Measurements from ENCODE around the gene CLBA1. TPM values are rescaled to one million over a fixed set of nuclear protein-coding genes. Genes with fewer than 3 reads are reported as not detected.

Gene CLBA1
- total RNA-seq, 1 experiment from 2014 or later: 14.8 TPM

- Histone ChIP-seq H2AFZ (ENCODE audit: low read depth, low read length, poor library complexity, severe bottlenecking) (no peak overlapping the region), H3K79me2 (ENCODE audit: insufficient read depth, low read length) (no peaks in the 10 kb centered on the region), H3K9me3 (ENCODE audit: control insufficient read depth in 1 of 2, insufficient read depth in 1 of 2, low read depth in 1 of 2, low read length in 2 of 2) (no peaks in the 10 kb centered on the region), H3K36me3 (ENCODE audit: control insufficient read depth in 1 of 2, insufficient read depth in 2 of 2, low read length in 2 of 2) (no peaks in the 10 kb centered on the region), H3K27ac (ENCODE audit: low read depth, low read length) (no peak overlapping the region), H3K9ac (ENCODE audit: low read length) (no peak overlapping the region), H3K4me1 (ENCODE audit: control insufficient read depth in 1 of 2, insufficient read depth in 2 of 2, low read length in 2 of 2) (peaks cover 0 to 7% of the 10 kb centered on the region in 2 experiments; a peak in 1 of 4 replicates), H3K9me2 (ENCODE audit: insufficient read depth) (no peaks in the 10 kb centered on the region), H3K4me3 (replicated peaks in 1 of 2; ENCODE audit: low read depth in 1 of 2, low read length in 2 of 2) (no peak overlapping the region), H3K4me2 (ENCODE audit: low read length) (no peak overlapping the region), H4K20me1 (ENCODE audit: insufficient read depth) (no peaks in the 10 kb centered on the region), H3K27me3 (ENCODE audit: insufficient read depth, low read length) (no peaks in the 10 kb centered on the region)
- POLR2A ChIA-PET: no interaction called here
- intact Hi-C loops (cut with micrococcal nuclease): no loop called here
- ATAC-seq (no peak), DNase-seq (ENCODE audit: low read depth, low spot score) (no peak)
- RAD21 ChIA-PET (ENCODE audit: low non-redundant PET in 1 of 2, low total read pairs in 2 of 2, uncharacterized antibody in 2 of 2, unreplicated experiment in 2 of 2): interaction anchor here in 1 of 2 experiments (0.5 kb wide), 1 partner anchor 253 kb away, joined by 4 read pairs; no protein-coding TSS in a partner anchor
- no TSS peak for BruUV-seq (replicated peaks)
- TF ChIP-seq FOSL1 (IDR thresholded peaks at IDR 0.05; ENCODE audit: low read depth) (no peak), POLR2AphosphoS5 (IDR thresholded peaks at IDR 0.05; ENCODE audit: low read depth, low read length) (0 out of 2 replicates have a peak, but pooled peaks have one; percentile 21)
- CTCF ChIA-PET: interaction anchor here (1.0 kb wide), 1 partner anchor 110 kb away, joined by 3 read pairs; no protein-coding TSS in a partner anchor
Observed at GRCh38 chr14:104935955-104936354, 49.6 kb upstream of the CLBA1 start.

DNA sequence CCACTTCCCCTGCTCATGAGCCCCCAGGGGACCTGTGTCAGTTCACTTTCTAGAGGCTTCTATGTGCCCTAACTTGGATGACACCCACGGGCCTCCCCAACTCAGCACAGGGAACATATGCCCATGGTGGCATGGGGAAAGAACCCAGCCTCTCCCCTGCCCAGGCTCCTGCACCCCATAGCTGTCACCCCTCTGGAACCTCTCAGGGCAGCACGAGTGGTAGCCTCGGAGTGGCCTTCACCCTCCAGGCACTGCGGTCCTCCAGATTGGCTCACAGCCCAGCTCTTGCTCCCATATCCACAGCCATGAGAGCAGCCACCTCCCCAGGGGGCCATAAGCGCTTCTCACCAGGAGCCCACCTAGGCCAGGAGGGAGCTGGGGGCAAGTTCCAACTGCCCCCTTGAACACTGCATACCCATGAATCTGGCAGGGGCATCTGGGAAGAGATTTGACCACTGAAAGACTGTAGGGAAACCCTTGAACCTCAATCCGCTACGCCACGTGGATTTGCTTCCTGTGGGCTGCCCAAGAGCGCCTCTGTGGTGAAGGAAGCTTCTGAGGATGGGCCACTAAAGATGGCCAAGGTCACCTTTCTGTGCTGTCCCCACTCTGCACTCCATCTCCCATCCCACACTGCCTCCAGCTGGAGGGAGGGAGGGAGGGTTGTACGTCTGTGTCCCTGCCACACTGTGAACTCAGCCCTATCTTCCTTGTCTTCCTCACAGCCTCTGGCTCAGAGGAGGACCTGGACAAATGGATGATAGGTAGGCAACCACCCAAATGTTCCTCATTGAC is 49.0 kb upstream of the CLBA1 start:
- CTCF ChIA-PET: interaction anchor here (0.9 to 1.0 kb wide), 2 partner anchors 37 to 110 kb away, joined by 3 read pairs; no protein-coding TSS in a partner anchor
- DNase-seq (ENCODE audit: low read depth, low spot score): no peak

More for the DNA sequence above, 49.0 kb upstream of the CLBA1 start:
- BruUV-seq (replicated peaks): no TSS peak
- Histone ChIP-seq H3K27ac (ENCODE audit: low read depth, low read length) (no peak overlapping the region), H3K36me3 (ENCODE audit: control insufficient read depth in 1 of 2, insufficient read depth in 2 of 2, low read length in 2 of 2) (no peaks in the 10 kb centered on the region), H3K4me3 (replicated peaks in 1 of 2; ENCODE audit: low read depth in 1 of 2, low read length in 2 of 2) (no peak overlapping the region), H3K4me1 (ENCODE audit: control insufficient read depth in 1 of 2, insufficient read depth in 2 of 2, low read length in 2 of 2) (peaks cover 0 to 7% of the 10 kb centered on the region in 2 experiments; a peak in 1 of 4 replicates), H3K27me3 (ENCODE audit: insufficient read depth, low read length) (no peaks in the 10 kb centered on the region), H3K9me2 (ENCODE audit: insufficient read depth) (no peaks in the 10 kb centered on the region), H3K9ac (ENCODE audit: low read length) (no peak overlapping the region), H3K79me2 (ENCODE audit: insufficient read depth, low read length) (no peaks in the 10 kb centered on the region), H3K9me3 (ENCODE audit: control insufficient read depth in 1 of 2, insufficient read depth in 1 of 2, low read depth in 1 of 2, low read length in 2 of 2) (no peaks in the 10 kb centered on the region), H3K4me2 (ENCODE audit: low read length) (no peak overlapping the region), H4K20me1 (ENCODE audit: insufficient read depth) (no peaks in the 10 kb centered on the region), H2AFZ (ENCODE audit: low read depth, low read length, poor library complexity, severe bottlenecking) (no peak overlapping the region)
- ATAC-seq: no peak
- POLR2A ChIA-PET: no interaction called here
- TF ChIP-seq ELF1 (IDR thresholded peaks at IDR 0.05; ENCODE audit: borderline replicate concordance, low read depth): no peak
- intact Hi-C loops (cut with micrococcal nuclease): no loop called here
- RAD21 ChIA-PET (ENCODE audit: low non-redundant PET in 1 of 2, low total read pairs in 2 of 2, uncharacterized antibody in 2 of 2, unreplicated experiment in 2 of 2): no interaction called here

Data from HCT116 (cell line).